NCI-H1417 treated with DMSO at 0.1 percent for 48 hours (cell line): ENCODE data around the gene MCCC1.
"Not testable (repeated sequence)": the region's sequence is repeated elsewhere in the genome, so short reads cannot be mapped to it uniquely, and the experiment has no call there.

Experiments
- DNase-seq: peaks from one replicate; lab custom pipeline; 2025; lab: John Stamatoyannopoulos, UW

The MCCC1 gene

GRCh38 chr3:183099026-183099837 is at the start of gene MCCC1:
Gene MCCC1 (minus strand): TSS chr3:183099496. CDS start chr3:183099440, 56 bp downstream.
- DNase-seq, result peak; percentile 97

- no peak for DNase-seq
Observed at GRCh38 chr3:183148056-183148455, 48.8 kb upstream of the MCCC1 start.

- no peak for DNase-seq
Observed at GRCh38 chr3:183144363-183144762, 45.1 kb upstream of the MCCC1 start.

- DNase-seq, result no peak
Observed at GRCh38 chr3:183142199-183142598, 42.9 kb upstream of the MCCC1 start.

- DNase-seq, result no peak
Observed at GRCh38 chr3:183134844-183135243, 35.5 kb upstream of the MCCC1 start.

GRCh38 chr3:183132409-183132808 is 33.1 kb upstream of the MCCC1 start:
- no peak for DNase-seq

GRCh38 chr3:183131735-183132134 is 32.4 kb upstream of the MCCC1 start:
- no peak for DNase-seq

- DNase-seq, result no peak
Observed at GRCh38 chr3:183131186-183131725, 32.0 kb upstream of the MCCC1 start.

GRCh38 chr3:183129243-183129642 is 29.9 kb upstream of the MCCC1 start:
- no peak for DNase-seq

- no peak for DNase-seq
Observed at GRCh38 chr3:183128709-183129108, 29.4 kb upstream of the MCCC1 start.

GRCh38 chr3:183123891-183124290 is 24.6 kb upstream of the MCCC1 start:
- DNase-seq, result no peak

GRCh38 chr3:183122257-183122932 is 23.1 kb upstream of the MCCC1 start:
- peak; percentile 55 for DNase-seq

GRCh38 chr3:183120538-183121215 is 21.4 kb upstream of the MCCC1 start:
- no peak for DNase-seq

- DNase-seq, result no peak
Observed at GRCh38 chr3:183117056-183117455, 17.8 kb upstream of the MCCC1 start.

GRCh38 chr3:183116025-183116614 is 16.8 kb upstream of the MCCC1 start:
- peak; percentile 100 for DNase-seq

- DNase-seq, result no peak
Observed at GRCh38 chr3:183114384-183115178, 15.3 kb upstream of the MCCC1 start.

- DNase-seq, result not testable (repeated sequence)
Observed at GRCh38 chr3:183109847-183110246, 10.6 kb upstream of the MCCC1 start.

GRCh38 chr3:183108470-183108869 is 9.2 kb upstream of the MCCC1 start:
- no peak for DNase-seq

GRCh38 chr3:183108001-183108449 is 8.7 kb upstream of the MCCC1 start:
- DNase-seq, result no peak

- not testable (repeated sequence) for DNase-seq
Observed at GRCh38 chr3:183107372-183107771, 8.1 kb upstream of the MCCC1 start.

- DNase-seq, result no peak
Observed at GRCh38 chr3:183106635-183107034, 7.3 kb upstream of the MCCC1 start.
